Liver (tissue), 3 donors: ENCODE results near the gene LRRC28.

Experiments used
- CTCF ChIP-seq: fragments of 150-350 bp; IDR thresholded peaks from 2 replicates; pipeline ENCODE4 v1.5.1; 2017; ENCODE audit warnings: improper control_type of control experiment, low read depth, low read length; ENCODE audit not compliant: missing input control
- EGR1 ChIP-seq, 2 donors: IDR thresholded peaks; 2 replicates each; pipeline ENCODE4 v1.6.1; 2016 to 2018; ENCODE audit warnings: antibody characterized with exemption in 2 of 2, low read depth in 2 of 2
- JUND ChIP-seq, 2 donors: IDR thresholded peaks; 2 replicates each; pipeline ENCODE4 v1.6.1; 2016; ENCODE audit warnings: antibody characterized with exemption in 2 of 2
- donor health status: healthy.
- donor health status: healthy.

- TF ChIP-seq JUND (IDR thresholded peaks at IDR 0.05) (no peak), CTCF (no peak), EGR1 (IDR thresholded peaks at IDR 0.05; ENCODE audit: low read depth in 2 of 2) (no peak)
Measured at GRCh38 chr15:99387421-99388168, 136.3 kb downstream of the LRRC28 start.
